Measurements from ENCODE around the gene DOK7.

DOK7 gene

GRCh38 chr4:3462790-3463415 lies at the start of gene DOK7:
DOK7 (plus strand) TSS chr4:3463306; CDS start chr4:3463376, 70 bp downstream.
- no peak for DNase-seq

- DNase-seq = no peak
Measured at GRCh38 chr4:3413675-3414420, 49.3 kb upstream of the DOK7 start.

- DNase-seq = no peak
Measured at GRCh38 chr4:3414421-3415279, 48.5 kb upstream of the DOK7 start.

- no peak for DNase-seq
Measured at GRCh38 chr4:3415471-3416141, 47.5 kb upstream of the DOK7 start.

- DNase-seq = no peak
Measured at GRCh38 chr4:3416270-3416669, 46.8 kb upstream of the DOK7 start.

- DNase-seq = no peak
Measured at GRCh38 chr4:3416821-3417221, 46.3 kb upstream of the DOK7 start.

GRCh38 chr4:3417448-3417847 lies 45.7 kb upstream of the DOK7 start:
- no peak for DNase-seq

GRCh38 chr4:3418029-3418762 lies 44.9 kb upstream of the DOK7 start:
- no peak for DNase-seq

- DNase-seq = no peak
Measured at GRCh38 chr4:3419836-3420605, 43.1 kb upstream of the DOK7 start.

- DNase-seq = no peak
Measured at GRCh38 chr4:3420606-3420955, 42.5 kb upstream of the DOK7 start.

GRCh38 chr4:3420956-3421355 lies 42.1 kb upstream of the DOK7 start:
- no peak for DNase-seq

GRCh38 chr4:3421470-3421869 lies 41.6 kb upstream of the DOK7 start:
- DNase-seq = no peak

- DNase-seq = no peak
Measured at GRCh38 chr4:3422241-3422801, 40.8 kb upstream of the DOK7 start.

- DNase-seq = no peak
Measured at GRCh38 chr4:3422808-3423297, 40.3 kb upstream of the DOK7 start.

GRCh38 chr4:3423406-3423805 lies 39.7 kb upstream of the DOK7 start:
- no peak for DNase-seq

GRCh38 chr4:3423952-3424351 lies 39.2 kb upstream of the DOK7 start:
- no peak for DNase-seq

GRCh38 chr4:3424522-3425095 lies 38.5 kb upstream of the DOK7 start:
- DNase-seq = no peak

GRCh38 chr4:3426465-3427133 lies 36.5 kb upstream of the DOK7 start:
- no peak for DNase-seq

- DNase-seq = no peak
Measured at GRCh38 chr4:3427134-3427476, 36.0 kb upstream of the DOK7 start.

- DNase-seq = no peak
Measured at GRCh38 chr4:3427706-3428446, 35.2 kb upstream of the DOK7 start.

Data from CD4-positive, alpha-beta T cell treated with Interleukin-17A for 1 hour (primary cell).